HG03159 (cell line): Measurements from ENCODE around the gene GPA33.
A peak's percentile ranks its signal among the peaks of the same experiment; 100 is the strongest.
"Not testable (repeated sequence)": the region's sequence is repeated elsewhere in the genome, so short reads cannot be mapped to it uniquely, and the experiment has no call there.

ENCODE experiments used
- ATAC-seq: cut with Tn5 transposase; IDR thresholded peaks from one replicate; pipeline ENCODE4 v1.9.1; 2021; ENCODE audit warnings: mild to moderate bottlenecking, moderate library complexity; ENCODE audit not compliant: unreplicated experiment

The GPA33 gene

DNA sequence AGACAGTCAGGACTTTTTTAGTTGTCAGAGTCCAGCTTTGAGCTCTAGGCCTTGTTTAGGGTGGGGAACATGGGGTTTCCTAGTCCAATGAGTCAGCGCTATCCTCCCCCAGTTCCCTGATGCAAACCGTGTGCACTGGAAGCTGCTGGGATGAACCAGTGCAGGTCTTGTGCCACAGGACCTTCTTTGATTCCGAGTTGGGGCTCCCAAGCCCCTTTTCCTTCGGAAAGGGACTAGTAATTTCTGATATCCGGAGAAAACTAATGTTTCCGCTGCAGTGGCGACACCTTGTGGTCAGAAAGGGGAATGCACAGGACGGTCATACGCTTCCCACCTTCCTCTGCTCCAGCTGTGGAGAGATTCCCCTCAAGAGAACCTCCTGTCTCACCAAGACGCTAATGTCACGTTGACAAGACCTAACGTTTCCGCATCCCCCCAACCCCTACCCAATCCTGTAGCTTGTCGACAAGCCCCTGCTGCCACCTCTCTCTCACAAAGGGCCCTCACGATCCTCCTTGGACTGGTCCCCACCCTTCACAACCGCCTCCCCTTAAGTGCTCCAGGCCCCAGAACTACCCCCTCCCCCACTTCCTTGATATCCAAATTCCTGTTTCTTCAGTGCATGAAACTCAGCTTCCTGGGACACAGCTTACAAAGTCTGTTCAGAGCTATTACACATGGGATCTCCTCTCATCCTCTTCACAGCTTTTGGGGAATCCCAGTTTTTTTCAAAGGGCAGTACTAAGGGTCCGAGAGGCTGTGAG is 30.9 kb downstream of the GPA33 start:
- ATAC-seq = no peak

DNA sequence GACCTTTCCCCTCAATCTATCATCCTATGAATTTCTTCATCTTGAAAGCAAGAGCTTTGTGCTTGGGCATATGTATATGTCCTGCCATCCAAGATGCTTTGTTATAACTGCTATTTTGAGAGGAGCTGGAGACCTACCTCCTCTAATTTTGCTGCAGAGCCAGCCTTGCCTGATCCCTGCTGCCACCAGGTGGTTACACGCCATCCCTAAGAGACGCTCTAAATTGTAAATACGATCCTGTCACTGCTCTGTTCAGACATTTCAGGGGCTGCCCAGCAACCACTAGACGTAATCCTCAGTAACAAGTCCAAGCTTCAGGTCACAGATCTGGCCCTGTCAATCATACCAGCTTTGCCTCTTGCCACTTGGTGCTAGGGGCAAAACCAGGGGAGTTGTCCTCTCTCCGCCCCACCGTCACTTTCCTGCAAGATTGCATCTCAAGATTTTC is 32.9 kb downstream of the GPA33 start:
- ATAC-seq = peak; percentile 76

DNA sequence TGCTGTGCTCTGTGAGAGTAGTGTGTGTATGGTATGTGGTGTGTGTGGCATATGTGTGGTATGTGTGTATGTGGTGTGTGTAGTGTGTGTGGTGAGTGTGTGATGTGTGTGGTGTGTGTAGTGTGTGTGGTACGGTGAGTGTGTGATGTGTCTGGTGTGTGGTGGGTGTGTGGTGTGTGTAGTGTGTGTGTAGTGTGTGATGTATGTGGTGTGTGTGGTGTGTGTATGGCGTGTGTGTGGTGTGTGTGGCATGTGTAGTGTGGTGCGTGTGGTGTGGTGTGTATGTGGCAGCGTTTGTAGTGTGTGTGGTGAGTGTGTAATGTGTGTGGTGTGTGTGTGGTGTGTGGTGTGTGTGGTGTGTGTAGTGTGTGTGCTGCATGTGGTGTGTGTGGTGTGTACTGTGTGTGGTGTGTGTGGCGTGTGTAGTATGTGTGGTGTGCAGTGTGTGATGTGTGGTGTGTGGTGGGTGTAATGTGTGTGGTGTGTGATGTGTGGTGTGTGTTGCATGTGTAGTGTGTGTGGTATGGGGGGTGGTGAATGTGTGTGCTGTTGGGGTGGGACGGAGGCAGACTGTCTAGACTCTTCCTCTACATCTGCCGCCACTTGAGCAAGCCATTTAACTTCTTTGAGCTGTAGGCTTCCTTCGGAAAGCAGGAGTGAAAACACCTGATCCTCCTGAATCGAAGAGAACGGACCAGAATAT is 33.5 kb downstream of the GPA33 start:
- ATAC-seq = peak; percentile 5

DNA sequence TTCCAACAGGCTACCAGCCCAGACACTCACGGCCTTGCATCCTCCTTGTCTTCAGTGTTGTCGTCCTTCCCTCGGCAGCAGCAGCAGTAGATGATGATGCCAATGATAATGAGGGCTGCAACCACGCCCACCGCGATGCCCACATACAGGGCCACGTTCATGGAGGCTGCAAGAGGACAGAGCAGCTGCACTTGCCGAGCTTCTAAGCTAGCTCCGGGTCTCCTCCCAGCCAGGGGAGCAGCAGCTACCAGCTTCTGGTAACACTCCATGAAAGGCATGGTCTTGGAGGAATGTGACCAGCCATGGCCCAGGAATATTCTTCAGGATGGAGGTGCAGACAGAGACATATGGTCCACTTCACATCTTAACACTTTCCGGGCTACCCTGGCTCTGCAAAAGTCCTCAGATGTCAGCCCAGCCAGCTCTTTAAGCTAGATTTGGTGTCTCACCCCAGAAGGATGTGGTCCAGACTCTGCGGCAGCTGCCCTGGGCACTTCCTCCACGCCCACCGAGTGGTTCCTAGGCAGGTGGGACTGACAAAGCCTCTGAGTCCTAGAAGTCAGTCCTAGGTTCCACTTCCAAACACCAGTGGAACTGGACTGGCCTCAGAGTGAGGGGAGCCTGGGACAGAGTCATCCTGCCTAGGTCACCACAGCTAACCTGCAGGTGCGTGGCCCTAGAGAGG is 35.1 kb downstream of the GPA33 start:
- no peak for ATAC-seq

DNA sequence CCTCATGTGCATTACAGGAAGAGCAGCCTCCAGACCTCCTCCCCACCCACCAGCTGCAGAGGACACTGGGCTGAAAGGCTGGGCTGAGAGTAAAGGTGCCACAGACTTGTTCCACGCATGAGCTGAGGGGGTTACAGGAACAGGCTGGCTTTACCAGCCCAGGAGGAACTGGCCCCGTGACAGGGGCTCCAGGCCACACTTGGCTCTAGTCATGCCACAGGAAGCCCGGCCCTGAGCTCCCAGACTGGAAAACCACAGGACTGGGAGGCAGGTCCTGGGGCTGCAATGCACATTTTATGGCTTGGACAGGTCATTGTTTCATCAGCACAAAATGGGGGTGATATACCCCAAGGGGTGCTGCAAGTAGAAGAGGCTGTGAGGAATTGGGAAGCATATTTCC is 35.6 kb downstream of the GPA33 start:
- no peak for ATAC-seq

DNA sequence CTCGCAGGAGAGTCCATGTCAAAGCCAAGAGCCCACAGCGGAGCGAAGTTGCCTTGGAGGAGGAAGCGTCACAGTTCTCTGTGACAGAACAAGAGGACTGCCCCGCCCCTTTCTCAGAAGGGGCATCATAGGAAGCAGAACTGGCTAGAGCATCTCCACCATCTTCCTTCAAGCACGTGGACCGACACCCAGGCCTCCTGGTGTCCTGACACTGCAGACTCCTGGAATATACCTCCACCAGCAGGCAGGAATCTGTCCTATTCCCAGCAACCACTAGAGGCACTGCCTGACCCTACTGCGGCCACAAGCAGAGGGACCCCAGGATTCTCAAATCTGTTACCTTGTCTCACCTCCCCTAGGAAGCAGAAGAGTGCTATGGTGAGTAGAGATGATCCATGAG is 37.8 kb downstream of the GPA33 start:
- ATAC-seq = no peak

DNA sequence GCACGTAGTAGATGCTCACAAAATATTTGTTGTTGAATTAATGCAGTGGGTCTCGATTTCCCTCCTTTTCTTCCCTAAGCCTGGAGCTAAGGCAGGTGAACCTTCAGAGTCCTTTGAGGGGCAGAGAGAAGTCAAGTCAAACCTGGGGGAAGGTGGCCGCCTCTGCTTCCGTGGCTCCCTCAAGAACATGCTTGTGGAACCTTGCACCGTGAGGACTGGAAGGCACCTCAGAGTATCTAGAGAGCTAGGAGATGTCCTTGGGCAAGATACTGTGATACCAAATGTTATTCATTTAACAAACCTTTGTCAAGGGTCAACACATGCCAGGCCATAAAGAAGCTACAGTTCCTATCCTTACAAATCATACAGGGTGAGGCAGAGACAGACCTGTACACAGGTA is 38.3 kb downstream of the GPA33 start:
- no peak for ATAC-seq

DNA sequence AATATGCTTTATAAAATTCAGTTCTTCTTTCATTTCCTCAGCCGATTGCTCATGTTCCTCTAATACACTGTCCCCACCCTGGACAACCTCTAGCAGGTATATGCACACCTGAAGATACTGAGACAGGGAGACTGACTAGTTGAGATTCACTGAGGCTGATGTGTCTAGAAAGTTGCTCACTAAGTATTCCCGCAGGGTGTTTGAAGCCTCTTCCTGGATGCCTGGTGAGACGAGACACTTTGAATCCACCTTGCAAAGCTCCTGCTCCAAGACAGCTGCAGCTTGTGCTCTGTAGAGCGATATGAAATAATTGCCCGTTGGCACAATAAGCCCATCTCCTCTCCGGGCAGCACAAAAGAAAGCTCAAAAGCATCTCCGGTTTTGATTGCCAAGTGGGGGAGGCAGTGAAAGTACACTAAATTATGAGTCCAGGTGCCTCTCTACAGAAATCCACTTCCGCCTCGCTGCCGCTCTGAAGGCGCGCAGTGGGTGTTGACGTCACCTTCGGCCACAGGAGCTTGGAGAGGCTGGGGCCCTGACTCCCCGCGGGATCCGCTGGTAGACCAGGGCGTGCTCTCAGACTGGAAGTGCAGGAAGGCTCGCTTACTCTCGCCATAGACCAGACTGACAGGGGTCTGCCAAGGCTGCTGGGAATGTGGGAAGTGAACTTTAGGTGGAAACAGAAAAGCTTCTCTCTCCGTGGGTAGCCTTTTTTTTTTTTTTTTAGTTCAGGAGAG is 46.3 kb downstream of the GPA33 start:
- peak; percentile 98 for ATAC-seq

DNA sequence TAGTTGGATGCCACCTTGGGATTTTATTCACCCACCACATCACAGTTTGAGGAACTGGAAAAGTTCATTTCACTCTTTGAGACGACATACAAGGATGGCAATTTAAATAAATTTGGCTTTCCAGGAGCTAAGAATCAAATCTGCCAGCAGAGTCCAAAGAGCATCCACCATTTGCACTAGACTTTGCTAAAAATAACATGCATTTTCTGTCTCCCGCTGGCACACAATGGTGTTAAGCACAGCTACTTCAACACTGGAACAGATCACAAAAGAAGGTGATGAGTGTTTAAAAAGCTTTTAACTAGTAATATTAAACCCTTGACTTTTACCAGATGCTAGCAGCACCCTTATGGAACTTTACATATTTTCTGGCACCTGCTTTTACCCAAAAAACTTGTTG is 56.5 kb downstream of the GPA33 start:
- no peak for ATAC-seq

DNA sequence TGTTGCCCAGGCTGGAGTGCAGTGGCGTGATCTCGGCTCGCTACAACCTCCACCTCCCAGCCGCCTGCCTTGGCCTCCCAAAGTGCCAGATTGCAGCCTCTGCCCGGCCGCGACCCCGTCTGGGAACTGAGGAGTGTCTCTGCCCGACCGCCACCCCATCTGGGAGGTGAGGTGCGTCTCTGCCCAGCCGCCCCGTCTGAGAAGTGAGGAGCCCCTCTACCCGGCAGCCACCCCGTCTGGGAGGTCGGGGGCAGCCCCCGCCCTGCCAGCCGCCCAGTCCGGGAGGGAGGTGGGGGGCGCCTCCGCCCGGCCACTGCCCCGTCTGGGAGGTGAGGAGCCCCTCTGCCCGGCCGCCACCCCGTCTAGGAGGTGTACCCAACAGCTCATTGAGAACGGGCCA is 60.6 kb downstream of the GPA33 start:
- not testable (repeated sequence) for ATAC-seq

DNA sequence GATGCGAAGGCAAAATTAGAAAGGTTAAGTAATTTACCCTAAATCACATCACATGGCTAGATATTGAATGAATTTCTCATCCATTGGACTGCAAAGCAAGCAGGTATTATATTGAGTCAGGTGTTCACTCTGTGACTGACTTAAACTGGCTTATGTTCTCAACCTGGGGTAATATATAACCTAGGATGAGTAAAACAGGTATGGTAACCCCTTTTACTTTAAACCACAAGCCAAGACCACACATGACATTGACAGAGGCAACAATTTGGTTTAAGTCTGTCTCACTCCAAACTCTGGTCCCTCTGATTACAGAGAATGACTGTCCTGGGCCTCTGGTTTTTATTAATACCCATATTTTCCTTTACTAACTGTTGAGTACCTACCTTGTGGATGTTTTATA is 67.8 kb downstream of the GPA33 start:
- ATAC-seq = peak; percentile 97

DNA sequence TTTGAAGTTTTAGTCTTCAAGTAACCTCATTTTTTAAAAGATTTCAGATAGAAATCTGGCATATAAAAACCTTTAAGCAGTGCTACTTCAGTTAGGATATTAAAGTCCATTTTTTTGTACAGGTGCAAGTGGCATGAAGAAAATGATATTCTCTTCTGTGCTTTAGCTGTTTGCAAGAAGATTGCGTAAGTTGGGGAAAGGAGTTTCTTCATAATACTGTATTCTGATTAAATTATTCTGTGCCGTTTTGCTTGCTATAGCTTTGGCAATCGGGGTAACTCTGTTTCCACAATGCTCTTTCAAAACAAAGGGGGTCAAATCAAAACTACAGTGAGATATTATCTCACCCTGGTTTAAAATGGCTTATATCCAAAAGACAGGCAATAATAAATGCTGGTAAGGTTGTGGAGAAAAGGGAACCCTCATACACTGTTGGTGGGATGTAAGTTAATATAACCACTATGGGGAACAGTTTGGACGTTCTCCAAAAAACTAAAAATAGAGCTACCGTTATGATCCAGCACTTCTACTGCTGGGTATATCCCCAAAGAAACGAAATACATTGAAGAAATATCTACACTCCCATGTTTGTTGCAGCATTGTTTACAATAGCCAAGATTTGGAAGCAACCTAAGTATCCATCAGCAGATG is 74.0 kb downstream of the GPA33 start:
- no peak for ATAC-seq

DNA sequence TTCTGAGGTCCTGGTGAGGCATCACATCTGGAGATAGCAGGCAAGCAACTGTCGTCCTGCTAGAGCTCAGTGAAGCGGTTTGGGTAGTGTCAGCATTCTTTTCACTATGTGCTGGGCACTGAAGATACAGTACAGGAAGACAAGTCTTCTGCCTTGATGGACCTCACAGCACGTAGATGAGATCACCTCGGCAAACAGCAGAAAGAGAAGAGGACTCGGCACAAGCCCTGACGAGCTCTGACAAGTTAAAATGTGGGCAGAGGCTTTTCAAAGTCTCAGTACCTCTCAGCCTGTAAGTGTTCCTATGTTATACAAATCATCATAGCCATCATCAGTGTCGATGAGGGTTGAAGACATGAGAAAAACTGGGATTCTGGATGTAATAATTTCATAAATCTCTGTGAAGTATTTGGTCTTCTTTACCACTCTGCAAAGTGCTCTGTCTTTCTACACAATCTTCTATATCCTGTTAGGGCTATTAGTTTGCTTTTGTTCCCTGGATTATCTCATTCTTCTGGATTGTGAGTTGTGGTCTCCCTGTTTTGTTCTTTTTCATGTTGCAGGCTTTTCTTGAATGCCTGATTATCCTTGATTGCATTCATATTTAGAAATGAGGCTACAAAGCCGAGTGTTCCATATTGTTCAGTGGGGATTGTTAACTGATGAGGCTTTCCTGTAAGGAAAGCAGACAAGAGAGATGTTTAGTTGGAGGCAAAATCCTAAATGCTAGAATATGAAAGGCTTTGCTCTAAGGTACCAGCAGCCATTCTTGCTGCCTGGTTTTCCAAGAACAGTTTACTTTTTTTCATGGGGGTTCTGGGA is 76.9 kb downstream of the GPA33 start:
- no peak for ATAC-seq

DNA sequence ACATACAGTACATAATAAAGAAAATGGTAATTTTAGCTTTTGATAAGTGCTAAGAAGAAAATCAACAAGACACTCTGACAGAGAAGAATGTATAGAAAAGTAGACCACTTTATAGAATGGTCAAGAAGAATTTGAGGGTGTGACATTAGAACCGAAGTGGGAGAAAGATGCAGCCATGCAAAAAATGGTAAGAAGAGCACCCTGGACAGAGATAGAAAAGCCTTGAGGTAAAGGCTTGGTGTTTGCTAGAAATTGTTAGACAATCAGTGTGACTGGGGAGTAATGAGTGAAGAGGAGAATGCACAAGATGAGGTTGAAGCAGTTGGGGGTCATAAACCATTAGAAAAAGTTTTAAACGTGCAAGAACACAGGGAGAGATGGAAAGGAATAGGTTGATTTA is 77.6 kb downstream of the GPA33 start:
- no peak for ATAC-seq

DNA sequence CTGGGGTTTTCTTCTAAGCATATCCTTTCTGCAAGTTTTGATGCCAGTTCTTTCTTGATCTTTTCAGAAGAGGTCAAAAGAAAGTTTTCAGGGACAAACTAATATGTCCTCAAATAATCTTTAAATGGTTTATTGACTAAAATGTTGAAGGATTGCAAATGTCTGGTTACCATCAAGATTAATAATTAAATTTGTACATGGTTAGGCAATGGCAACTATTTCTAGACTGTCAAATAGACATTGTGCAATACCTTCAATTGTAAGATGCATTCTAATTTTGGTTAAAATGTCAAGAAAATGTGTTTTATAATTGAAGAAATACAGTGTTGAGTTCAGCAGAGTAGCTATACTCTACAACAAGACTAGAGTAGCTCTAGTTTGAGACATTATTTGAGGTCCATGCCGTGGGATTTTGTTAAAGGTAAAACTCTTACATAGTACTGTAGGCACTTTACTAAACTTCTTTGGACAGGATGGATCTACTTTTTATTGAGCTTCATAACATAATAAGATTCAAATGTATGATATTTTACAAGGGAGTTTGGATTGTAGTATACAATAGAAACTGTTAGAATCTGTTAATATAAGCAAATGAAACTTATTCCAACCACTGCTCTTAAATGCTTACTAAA is 78.5 kb downstream of the GPA33 start:
- ATAC-seq = no peak

DNA sequence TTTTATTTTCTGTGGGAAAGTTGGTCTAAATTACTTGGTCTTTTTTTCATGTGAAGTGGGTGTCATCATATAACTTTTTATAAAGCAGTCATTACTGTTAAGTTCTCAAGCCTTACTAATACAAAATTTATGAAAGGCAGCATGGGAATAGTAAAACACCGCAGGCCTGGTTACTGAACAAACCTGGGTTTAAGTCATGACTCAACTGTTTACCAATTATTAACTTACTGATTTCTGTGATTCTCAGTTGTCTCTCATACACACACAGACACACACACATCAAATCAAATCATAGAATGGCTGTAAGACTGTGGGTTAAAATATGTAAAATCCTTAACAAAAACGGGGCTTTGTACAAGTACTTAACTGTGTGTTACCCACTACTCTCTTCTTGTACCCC is 86.5 kb downstream of the GPA33 start:
- ATAC-seq = no peak
